Measurements from ENCODE around the gene MUC2.

MUC2 gene

DNA sequence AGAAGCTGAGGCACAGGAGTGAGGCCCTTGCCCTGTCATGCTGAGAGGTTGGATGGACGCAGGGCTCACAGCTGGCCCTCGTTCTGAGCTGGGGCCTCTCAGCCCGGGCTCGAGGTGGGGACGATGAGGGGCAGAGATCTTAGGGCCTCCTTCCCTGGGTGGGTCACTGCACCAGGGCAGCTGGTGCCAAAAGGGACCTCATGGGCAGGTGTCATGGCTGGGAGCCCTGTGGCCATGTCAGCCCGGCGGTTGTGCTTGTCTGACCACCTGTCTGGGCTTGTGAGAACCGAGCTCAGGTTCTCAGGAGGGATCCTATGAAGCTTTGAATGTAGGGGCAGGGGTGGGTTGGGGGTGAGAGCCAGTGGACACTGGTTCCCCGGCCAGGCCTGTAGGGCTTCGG, 36.3 kb upstream of the MUC2 start:
- H3K27ac ChIP-seq, result no peak overlapping the region
- no peak for TF ChIP-seq ZFX (IDR thresholded peaks at IDR 0.05)
- TF ChIP-seq, protein P1, sequence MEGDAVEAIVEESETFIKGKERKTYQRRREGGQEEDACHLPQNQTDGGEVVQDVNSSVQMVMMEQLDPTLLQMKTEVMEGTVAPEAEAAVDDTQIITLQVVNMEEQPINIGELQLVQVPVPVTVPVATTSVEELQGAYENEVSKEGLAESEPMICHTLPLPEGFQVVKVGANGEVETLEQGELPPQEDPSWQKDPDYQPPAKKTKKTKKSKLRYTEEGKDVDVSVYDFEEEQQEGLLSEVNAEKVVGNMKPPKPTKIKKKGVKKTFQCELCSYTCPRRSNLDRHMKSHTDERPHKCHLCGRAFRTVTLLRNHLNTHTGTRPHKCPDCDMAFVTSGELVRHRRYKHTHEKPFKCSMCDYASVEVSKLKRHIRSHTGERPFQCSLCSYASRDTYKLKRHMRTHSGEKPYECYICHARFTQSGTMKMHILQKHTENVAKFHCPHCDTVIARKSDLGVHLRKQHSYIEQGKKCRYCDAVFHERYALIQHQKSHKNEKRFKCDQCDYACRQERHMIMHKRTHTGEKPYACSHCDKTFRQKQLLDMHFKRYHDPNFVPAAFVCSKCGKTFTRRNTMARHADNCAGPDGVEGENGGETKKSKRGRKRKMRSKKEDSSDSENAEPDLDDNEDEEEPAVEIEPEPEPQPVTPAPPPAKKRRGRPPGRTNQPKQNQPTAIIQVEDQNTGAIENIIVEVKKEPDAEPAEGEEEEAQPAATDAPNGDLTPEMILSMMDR (conservative IDR thresholded peaks at IDR 0.05), result no peak

DNA sequence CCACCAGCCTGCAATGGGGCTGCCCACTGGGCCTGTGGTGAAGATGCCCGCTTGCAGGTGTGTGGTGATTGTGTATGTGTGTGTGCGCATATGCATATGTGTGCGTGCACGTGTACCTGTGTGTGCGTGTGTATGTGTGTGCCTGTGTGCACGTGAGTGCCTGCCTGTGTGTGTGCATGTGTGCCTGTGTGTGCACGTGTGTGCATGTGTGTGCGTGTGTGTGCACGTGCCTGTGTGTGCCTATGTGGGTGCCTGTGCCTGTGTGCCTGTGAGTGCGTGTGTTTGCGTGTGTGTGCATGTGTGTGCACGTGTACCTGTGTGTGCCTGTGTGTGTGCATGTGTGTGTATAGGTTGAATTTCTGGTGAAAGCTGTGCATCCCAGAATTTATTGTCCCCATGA, 35.8 kb upstream of the MUC2 start:
- TF ChIP-seq, protein P1 (conservative IDR thresholded peaks at IDR 0.05), result no peak
- no peak for TF ChIP-seq ZFX (IDR thresholded peaks at IDR 0.05)
- no peak overlapping the region for H3K27ac ChIP-seq

DNA sequence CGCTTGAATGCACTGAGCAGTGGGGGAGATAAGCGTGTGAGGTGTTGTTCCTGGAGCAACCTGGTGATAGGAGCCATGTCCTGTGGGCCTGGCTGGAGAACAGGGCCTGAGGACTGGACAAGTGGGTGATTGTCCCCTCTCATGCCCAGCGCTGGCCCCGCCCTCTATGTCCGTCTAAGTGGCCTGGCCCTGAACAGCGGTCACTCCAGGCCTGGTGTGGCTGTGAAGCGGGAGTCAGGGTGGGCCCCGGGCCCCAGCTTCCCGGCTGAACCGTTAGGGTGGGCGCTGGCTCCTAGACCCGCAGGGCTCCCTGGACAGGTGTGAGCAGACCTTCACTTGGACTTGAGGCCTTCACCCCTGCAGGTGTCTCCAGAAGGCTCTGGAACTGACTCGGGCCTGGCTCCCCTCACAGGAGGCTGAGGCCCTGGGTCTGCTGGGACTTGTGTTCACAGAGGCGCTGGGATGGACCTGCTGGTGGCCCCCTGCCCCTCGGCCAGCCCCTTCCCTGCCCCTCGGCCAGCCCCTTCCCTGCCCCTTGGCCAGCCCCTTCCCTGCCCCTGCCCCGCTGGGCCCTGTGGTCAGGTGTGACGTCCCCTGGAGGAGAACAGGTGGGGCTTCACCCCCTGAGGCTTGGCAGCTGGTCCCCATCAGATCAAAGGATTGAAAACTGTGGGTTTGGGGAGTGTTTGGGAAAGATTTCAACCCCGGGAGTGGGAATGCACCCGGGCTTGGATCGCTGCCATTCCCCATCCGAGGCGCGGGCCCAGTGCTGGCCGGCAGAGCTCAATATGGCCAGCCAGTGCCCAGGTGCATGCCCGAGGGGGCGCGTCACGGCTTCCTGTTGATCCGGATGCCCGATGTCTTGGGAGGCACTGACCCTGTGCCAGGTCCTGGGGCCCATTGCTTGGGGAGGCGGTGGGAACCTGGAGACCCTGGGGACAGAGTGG, 34.9 kb upstream of the MUC2 start:
- no peak for TF ChIP-seq ZFX (IDR thresholded peaks at IDR 0.05)
- TF ChIP-seq, protein P1 (conservative IDR thresholded peaks at IDR 0.05), result no peak
- H3K27ac ChIP-seq, result no peak overlapping the region

DNA sequence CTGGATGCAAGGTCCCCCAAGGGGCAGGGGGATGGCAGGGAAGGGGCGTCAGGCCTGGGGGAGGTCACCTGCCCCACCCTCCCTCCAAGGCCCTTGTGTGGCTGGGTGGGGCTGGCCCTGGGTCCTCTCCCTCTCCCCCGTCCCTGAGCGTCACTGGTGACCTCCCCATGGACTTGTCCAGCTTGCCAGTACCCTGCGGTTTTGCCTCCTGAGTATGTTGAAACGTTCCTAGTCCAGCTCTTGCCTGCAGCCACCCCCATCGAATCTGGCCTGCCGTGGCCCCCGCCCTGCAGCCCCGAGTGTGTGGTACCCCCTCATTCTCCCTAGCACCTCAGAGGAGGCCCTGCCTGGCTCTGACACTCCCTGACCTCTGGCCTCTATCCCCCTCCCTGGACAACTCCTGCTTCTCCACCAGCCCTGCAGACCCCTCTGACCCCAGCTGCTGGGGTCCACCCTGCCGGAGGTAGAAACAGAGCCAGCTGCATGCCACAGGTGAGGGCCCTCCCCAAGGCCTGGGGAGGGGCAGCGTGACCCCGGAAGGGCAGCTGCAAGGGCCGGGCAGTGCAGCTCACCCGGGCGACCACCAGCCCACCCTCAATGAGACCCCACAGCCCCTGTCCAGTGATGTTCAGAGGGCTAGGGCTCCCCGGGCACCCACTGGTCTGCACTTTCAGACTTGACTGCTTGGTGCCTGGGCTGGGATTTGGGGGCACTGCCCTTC, 34.1 kb upstream of the MUC2 start:
- TF ChIP-seq, protein P1 (conservative IDR thresholded peaks at IDR 0.05), result no peak
- TF ChIP-seq ZFX (IDR thresholded peaks at IDR 0.05), result no peak
- H3K27ac ChIP-seq, result no peak overlapping the region

DNA sequence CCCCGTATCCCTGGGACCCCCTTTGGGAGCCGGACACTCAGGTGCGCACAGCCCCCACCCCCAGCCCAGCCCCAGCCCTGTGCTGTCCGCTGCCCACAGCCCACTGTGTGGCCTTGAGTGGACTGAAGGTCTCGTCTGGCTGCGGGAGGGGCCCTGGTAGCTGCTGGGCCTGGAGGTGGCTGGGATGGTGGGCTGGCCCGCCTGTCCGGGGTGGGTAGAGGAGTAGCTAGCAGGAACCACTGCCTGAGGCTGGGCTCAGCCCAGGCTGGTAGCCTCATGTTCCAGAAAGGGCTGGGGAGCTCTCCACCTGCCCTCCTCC, 33.6 kb upstream of the MUC2 start:
- no peak overlapping the region for H3K27ac ChIP-seq
- TF ChIP-seq ZFX (IDR thresholded peaks at IDR 0.05), result no peak
- TF ChIP-seq, protein P1 (conservative IDR thresholded peaks at IDR 0.05), result no peak

DNA sequence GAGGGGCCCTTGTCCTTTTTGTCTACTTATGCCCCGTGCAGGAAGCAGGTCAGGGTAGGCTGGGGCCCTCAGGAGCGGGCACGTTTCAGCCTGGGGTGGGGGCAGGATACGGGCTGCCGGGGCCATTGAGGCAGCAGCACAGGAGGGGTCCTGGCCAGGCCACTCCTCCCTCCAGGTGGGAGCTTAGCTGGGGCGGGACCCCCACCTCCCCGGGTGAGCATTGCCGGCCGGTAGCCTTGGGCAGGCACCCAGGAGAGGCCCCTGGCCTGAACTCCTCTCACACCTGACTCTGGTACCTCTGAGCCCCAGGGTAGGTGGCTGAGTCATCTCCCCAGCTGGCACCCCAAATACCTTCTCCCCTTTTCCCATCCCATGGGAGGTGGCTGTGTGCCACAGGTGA, 33.2 kb upstream of the MUC2 start:
- no peak for TF ChIP-seq ZFX (IDR thresholded peaks at IDR 0.05)
- TF ChIP-seq, protein P1 (conservative IDR thresholded peaks at IDR 0.05), result no peak
- H3K27ac ChIP-seq, result no peak overlapping the region

DNA sequence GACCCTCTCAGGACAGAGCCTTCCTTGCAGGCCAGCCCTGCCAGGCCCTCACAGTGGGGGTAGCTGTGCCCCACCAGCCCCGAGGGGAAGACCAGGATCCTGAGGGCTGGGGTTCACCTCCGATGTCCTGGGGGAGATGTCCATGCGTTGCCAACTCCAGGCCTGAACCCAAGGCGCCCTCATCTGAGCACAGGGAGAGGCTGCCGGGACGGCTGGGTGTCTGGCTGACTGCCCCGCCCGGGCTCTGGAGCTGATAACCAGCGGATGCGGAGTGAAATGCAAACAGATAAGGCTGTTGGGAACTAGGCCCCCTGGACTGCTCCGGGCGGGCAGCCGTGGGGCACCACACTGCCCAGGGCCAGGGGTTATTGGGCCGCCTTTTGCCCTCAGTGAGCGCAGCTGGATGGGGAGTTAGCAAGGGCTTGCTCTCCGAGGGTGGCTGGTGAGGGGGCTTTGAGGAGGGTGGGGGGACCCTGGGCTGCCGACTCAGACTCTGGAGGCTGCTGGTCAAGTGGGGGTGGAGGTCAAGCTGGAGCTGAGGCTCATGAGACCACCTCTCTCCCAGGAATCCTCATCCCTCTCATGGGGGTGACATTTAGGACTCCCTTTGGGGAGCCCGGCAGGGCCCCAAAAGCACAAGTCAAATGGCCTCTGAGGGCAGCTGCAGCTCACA, 32.6 kb upstream of the MUC2 start:
- H3K27ac ChIP-seq, result no peak overlapping the region
- no peak for TF ChIP-seq ZFX (IDR thresholded peaks at IDR 0.05)
- TF ChIP-seq, protein P1 (conservative IDR thresholded peaks at IDR 0.05), result no peak

Data from C4-2B (cell line).